ENCODE results near the gene SNRPB.

SNRPB gene

GRCh38 chr20:2418388-2418787 is 52.2 kb downstream of the SNRPB start:
- DNase-seq, result no peak

GRCh38 chr20:2417213-2417541 is 53.4 kb downstream of the SNRPB start:
- DNase-seq, result no peak

GRCh38 chr20:2416541-2417212 is 53.9 kb downstream of the SNRPB start:
- peak; percentile 31 for DNase-seq

Measured in NCI-H748 treated with DMSO at 0.1 percent for 48 hours (cell line).